Peyer's patch (tissue), 4 donors: ENCODE measurements around the gene PLXNA1.

Experiments
- CTCF ChIP-seq, 6 experiments: fragments of 450-650 bp in 4 of 6; fragments of 200-600 bp in 2 of 6; sonication (generic) in 1 of 6; IDR thresholded peaks; one replicate each; pipeline ENCODE4 v1.5.1; 2017 to 2019; ENCODE audit warnings: antibody characterized with exemption in 6 of 6, mild to moderate bottlenecking in 3 of 6, moderate library complexity in 1 of 6
- POLR2A ChIP-seq, 2 donors: fragments of 450-650 bp; IDR thresholded peaks; one replicate each; pipeline ENCODE4 v1.5.1; 2017; ENCODE audit warnings: antibody characterized with exemption in 2 of 2, mild to moderate bottlenecking in 2 of 2, moderate library complexity in 2 of 2

- TF ChIP-seq CTCF (IDR thresholded peaks at IDR 0.05) = no peak
- no peak for TF ChIP-seq POLR2A (IDR thresholded peaks at IDR 0.05)
Measured at GRCh38 chr3:126965526-126966080, 17.3 kb upstream of the PLXNA1 start.
